SK-N-MC (cell line): Measurements from ENCODE around the gene CST5.

Source experiments
- EZH2 ChIP-seq: fragments of 200-600 bp; sonication (generic); IDR thresholded peaks from one replicate; pipeline ENCODE4 v1.6.1; 2017; ENCODE audit warnings: antibody characterized with exemption
- FOXP2 ChIP-seq: optimal IDR thresholded peaks from 2 replicates; pipeline ENCODE3; 2011; ENCODE audit warnings: mild to moderate bottlenecking, moderate library complexity; ENCODE audit not compliant: insufficient read depth; ENCODE audit errors: extremely low read length, control extremely low read depth

GRCh38 chr20:23920408-23921325 lies 41.1 kb upstream of the CST5 start:
- TF ChIP-seq FOXP2 (no peak), EZH2 (no peak)
